HEK293 (cell line): Measurements from ENCODE around the gene IER2.

Experiments
- ELK4 ChIP-seq: IDR thresholded peaks from 2 replicates; pipeline ENCODE4 v1.6.1; 2011; ENCODE audit warnings: mild to moderate bottlenecking, low read depth, low read length, borderline replicate concordance
- GLIS2 ChIP-seq: fragments of 450-650 bp; formaldehyde crosslinking; IDR thresholded peaks from 2 replicates; pipeline ENCODE4 v1.5.1; 2016; ENCODE audit warnings: missing biosample characterization, missing genetic modification characterization
- PRDM10 ChIP-seq: fragments of 450-650 bp; formaldehyde crosslinking; IDR thresholded peaks from 2 replicates; pipeline ENCODE4 v1.5.1; 2016; ENCODE audit warnings: missing biosample characterization, missing genetic modification characterization
- TRIM28 ChIP-seq: IDR thresholded peaks from 2 replicates; pipeline ENCODE4 v1.6.1; 2011; ENCODE audit warnings: low read length, control low read depth, borderline replicate concordance
- TSHZ1 ChIP-seq: fragments of 450-650 bp; formaldehyde crosslinking; IDR thresholded peaks from 2 replicates; pipeline ENCODE4 v1.5.1; 2016; ENCODE audit warnings: missing biosample characterization, missing genetic modification characterization, borderline replicate concordance
- ZFP37 ChIP-seq: fragments of 450-650 bp; formaldehyde crosslinking; IDR thresholded peaks from 2 replicates; pipeline ENCODE4 v1.5.1; 2016; ENCODE audit warnings: missing biosample characterization, missing genetic modification characterization
- ZNF146 ChIP-seq: fragments of 450-650 bp; formaldehyde crosslinking; IDR thresholded peaks from 2 replicates; pipeline ENCODE4 v1.5.1; 2016; ENCODE audit warnings: missing biosample characterization, missing genetic modification characterization
- ZNF223 ChIP-seq: fragments of 450-650 bp; formaldehyde crosslinking; IDR thresholded peaks from 2 replicates; pipeline ENCODE4 v1.5.1; 2016; ENCODE audit warnings: missing biosample characterization, missing genetic modification characterization
- ZNF335 ChIP-seq: fragments of 450-650 bp; formaldehyde crosslinking; conservative IDR thresholded peaks from 2 replicates; pipeline ENCODE4 v1.5.1; 2016; ENCODE audit warnings: missing biosample characterization, missing genetic modification characterization
- ZNF513 ChIP-seq: fragments of 450-650 bp; IDR thresholded peaks from 2 replicates; pipeline ENCODE4 v1.5.1; 2018; ENCODE audit warnings: missing biosample characterization, missing genetic modification characterization
- ZNF529 ChIP-seq: fragments of 450-650 bp; formaldehyde crosslinking; IDR thresholded peaks from 2 replicates; pipeline ENCODE4 v1.5.1; 2017; ENCODE audit warnings: missing genetic modification characterization, missing biosample characterization; ENCODE audit not compliant: insufficient replicate concordance
- ZNF544 ChIP-seq: fragments of 450-650 bp; formaldehyde crosslinking; IDR thresholded peaks from 2 replicates; pipeline ENCODE4 v1.5.0; 2017; ENCODE audit warnings: missing biosample characterization, missing genetic modification characterization
- ZNF555 ChIP-seq: fragments of 450-650 bp; formaldehyde crosslinking; conservative IDR thresholded peaks from 2 replicates; pipeline ENCODE4 v1.5.1; 2017; ENCODE audit warnings: missing biosample characterization, mild to moderate bottlenecking, missing genetic modification characterization, inconsistent platforms
- ZNF585B ChIP-seq: fragments of 450-650 bp; formaldehyde crosslinking; IDR thresholded peaks from 2 replicates; pipeline ENCODE4 v1.5.1; 2016; ENCODE audit warnings: missing biosample characterization, missing genetic modification characterization
- ZNF623 ChIP-seq: fragments of 450-650 bp; formaldehyde crosslinking; IDR thresholded peaks from 2 replicates; pipeline ENCODE4 v1.5.1; 2016; ENCODE audit warnings: missing biosample characterization, missing genetic modification characterization
- TF ChIP-seq, protein P1 (sequence below): fragments of 450-650 bp; formaldehyde crosslinking; IDR thresholded peaks from 2 replicates; pipeline ENCODE4 v1.5.1; 2017; ENCODE audit warnings: missing biosample characterization, missing genetic modification characterization
- TF ChIP-seq, protein P2 (sequence below): fragments of 450-650 bp; formaldehyde crosslinking; IDR thresholded peaks from 2 replicates; pipeline ENCODE4 v1.5.1; 2016; ENCODE audit warnings: missing biosample characterization, missing genetic modification characterization, borderline replicate concordance
- TF ChIP-seq, protein P3 (sequence below): fragments of 450-650 bp; formaldehyde crosslinking; IDR thresholded peaks from 2 replicates; pipeline ENCODE4; 2016; ENCODE audit warnings: missing biosample characterization, missing genetic modification characterization

Gene IER2

GRCh38 chr19:13149628-13150186 is 504 bp upstream of the IER2 start (continued):
- TF ChIP-seq, protein P1, sequence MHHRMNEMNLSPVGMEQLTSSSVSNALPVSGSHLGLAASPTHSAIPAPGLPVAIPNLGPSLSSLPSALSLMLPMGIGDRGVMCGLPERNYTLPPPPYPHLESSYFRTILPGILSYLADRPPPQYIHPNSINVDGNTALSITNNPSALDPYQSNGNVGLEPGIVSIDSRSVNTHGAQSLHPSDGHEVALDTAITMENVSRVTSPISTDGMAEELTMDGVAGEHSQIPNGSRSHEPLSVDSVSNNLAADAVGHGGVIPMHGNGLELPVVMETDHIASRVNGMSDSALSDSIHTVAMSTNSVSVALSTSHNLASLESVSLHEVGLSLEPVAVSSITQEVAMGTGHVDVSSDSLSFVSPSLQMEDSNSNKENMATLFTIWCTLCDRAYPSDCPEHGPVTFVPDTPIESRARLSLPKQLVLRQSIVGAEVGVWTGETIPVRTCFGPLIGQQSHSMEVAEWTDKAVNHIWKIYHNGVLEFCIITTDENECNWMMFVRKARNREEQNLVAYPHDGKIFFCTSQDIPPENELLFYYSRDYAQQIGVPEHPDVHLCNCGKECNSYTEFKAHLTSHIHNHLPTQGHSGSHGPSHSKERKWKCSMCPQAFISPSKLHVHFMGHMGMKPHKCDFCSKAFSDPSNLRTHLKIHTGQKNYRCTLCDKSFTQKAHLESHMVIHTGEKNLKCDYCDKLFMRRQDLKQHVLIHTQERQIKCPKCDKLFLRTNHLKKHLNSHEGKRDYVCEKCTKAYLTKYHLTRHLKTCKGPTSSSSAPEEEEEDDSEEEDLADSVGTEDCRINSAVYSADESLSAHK (tag by site-specific recombination): 0 out of 2 replicates have a peak, but pooled peaks have one; percentile 10
- no peak for TF ChIP-seq ZNF623 (tag by site-specific recombination)
- TF ChIP-seq ZNF513 (tag by site-specific recombination): no peak
- no peak for TF ChIP-seq ZFP37
- TF ChIP-seq PRDM10 (tag by site-specific recombination): peak; percentile 98
- TF ChIP-seq GLIS2 (tag by site-specific recombination): peak; percentile 53; the same call in 1 of the 2 replicates
- TF ChIP-seq TRIM28: no peak
- peak; percentile 84 for TF ChIP-seq ZNF335 (tag by site-specific recombination)
- no peak for TF ChIP-seq ZNF585B (tag by site-specific recombination)
- no peak for TF ChIP-seq ZNF529 (tag by site-specific recombination)
- TF ChIP-seq ZNF555 (tag by site-specific recombination): no peak
- no peak for TF ChIP-seq TSHZ1 (tag by site-specific recombination)
- no peak for TF ChIP-seq ELK4
- no peak for TF ChIP-seq ZNF223 (tag by site-specific recombination)
- no peak for TF ChIP-seq ZNF146 (tag by site-specific recombination)
- TF ChIP-seq, protein P2, sequence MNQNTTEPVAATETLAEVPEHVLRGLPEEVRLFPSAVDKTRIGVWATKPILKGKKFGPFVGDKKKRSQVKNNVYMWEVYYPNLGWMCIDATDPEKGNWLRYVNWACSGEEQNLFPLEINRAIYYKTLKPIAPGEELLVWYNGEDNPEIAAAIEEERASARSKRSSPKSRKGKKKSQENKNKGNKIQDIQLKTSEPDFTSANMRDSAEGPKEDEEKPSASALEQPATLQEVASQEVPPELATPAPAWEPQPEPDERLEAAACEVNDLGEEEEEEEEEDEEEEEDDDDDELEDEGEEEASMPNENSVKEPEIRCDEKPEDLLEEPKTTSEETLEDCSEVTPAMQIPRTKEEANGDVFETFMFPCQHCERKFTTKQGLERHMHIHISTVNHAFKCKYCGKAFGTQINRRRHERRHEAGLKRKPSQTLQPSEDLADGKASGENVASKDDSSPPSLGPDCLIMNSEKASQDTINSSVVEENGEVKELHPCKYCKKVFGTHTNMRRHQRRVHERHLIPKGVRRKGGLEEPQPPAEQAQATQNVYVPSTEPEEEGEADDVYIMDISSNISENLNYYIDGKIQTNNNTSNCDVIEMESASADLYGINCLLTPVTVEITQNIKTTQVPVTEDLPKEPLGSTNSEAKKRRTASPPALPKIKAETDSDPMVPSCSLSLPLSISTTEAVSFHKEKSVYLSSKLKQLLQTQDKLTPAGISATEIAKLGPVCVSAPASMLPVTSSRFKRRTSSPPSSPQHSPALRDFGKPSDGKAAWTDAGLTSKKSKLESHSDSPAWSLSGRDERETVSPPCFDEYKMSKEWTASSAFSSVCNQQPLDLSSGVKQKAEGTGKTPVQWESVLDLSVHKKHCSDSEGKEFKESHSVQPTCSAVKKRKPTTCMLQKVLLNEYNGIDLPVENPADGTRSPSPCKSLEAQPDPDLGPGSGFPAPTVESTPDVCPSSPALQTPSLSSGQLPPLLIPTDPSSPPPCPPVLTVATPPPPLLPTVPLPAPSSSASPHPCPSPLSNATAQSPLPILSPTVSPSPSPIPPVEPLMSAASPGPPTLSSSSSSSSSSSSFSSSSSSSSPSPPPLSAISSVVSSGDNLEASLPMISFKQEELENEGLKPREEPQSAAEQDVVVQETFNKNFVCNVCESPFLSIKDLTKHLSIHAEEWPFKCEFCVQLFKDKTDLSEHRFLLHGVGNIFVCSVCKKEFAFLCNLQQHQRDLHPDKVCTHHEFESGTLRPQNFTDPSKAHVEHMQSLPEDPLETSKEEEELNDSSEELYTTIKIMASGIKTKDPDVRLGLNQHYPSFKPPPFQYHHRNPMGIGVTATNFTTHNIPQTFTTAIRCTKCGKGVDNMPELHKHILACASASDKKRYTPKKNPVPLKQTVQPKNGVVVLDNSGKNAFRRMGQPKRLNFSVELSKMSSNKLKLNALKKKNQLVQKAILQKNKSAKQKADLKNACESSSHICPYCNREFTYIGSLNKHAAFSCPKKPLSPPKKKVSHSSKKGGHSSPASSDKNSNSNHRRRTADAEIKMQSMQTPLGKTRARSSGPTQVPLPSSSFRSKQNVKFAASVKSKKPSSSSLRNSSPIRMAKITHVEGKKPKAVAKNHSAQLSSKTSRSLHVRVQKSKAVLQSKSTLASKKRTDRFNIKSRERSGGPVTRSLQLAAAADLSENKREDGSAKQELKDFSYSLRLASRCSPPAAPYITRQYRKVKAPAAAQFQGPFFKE: 0 out of 2 replicates have a peak, but pooled peaks have one; percentile 50
- TF ChIP-seq, protein P3, sequence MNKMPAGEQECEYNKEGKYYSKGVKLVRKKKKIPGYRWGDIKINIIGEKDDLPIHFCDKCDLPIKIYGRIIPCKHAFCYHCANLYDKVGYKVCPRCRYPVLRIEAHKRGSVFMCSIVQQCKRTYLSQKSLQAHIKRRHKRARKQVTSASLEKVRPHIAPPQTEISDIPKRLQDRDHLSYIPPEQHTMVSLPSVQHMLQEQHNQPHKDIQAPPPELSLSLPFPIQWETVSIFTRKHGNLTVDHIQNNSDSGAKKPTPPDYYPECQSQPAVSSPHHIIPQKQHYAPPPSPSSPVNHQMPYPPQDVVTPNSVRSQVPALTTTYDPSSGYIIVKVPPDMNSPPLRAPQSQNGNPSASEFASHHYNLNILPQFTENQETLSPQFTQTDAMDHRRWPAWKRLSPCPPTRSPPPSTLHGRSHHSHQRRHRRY (tag by site-specific recombination): 0 out of 2 replicates have a peak, but pooled peaks have one; percentile 31
- TF ChIP-seq ZNF544 (tag by site-specific recombination): no peak
